Activated CD4-positive, CD25-positive, alpha-beta regulatory T cell treated with anti-CD3 and anti-CD28 coated beads, Interleukin-2, amount 50 U/mL, for 24 hours (primary cell): ENCODE results near the gene WNT5A.

ENCODE experiments used
- ATAC-seq, 2 donors: fragments of 150-1000 bp; cut with Tn5 transposase; one replicate each; pipeline ENCODE4 v1.10.0; 2021; ENCODE audit warnings: mild to moderate bottlenecking in 1 of 2, moderate library complexity in 1 of 2

Gene WNT5A

GRCh38 chr3:55486857-55487380 lies at the start of gene WNT5A:
Gene WNT5A (minus strand): TSS chr3:55487306. CDS start chr3:55486985, 321 bp downstream.
- ATAC-seq, result no peak

GRCh38 chr3:55534876-55535275 lies 47.8 kb upstream of the WNT5A start:
- no peak for ATAC-seq

- ATAC-seq, result no peak
Measured at GRCh38 chr3:55532806-55533205, 45.7 kb upstream of the WNT5A start.

GRCh38 chr3:55531321-55531720 lies 44.2 kb upstream of the WNT5A start:
- no peak for ATAC-seq

GRCh38 chr3:55527361-55527760 lies 40.3 kb upstream of the WNT5A start:
- ATAC-seq, result no peak

- ATAC-seq, result no peak
Measured at GRCh38 chr3:55526332-55527030, 39.4 kb upstream of the WNT5A start.

GRCh38 chr3:55525436-55525835 lies 38.3 kb upstream of the WNT5A start:
- ATAC-seq, result no peak

GRCh38 chr3:55524565-55525244 lies 37.6 kb upstream of the WNT5A start:
- ATAC-seq, result no peak

GRCh38 chr3:55523471-55523870 lies 36.4 kb upstream of the WNT5A start:
- no peak for ATAC-seq

- no peak for ATAC-seq
Measured at GRCh38 chr3:55521738-55522421, 34.8 kb upstream of the WNT5A start.

- ATAC-seq, result no peak
Measured at GRCh38 chr3:55521064-55521737, 34.1 kb upstream of the WNT5A start.

GRCh38 chr3:55519019-55519418 lies 31.9 kb upstream of the WNT5A start:
- no peak for ATAC-seq

GRCh38 chr3:55518451-55518850 lies 31.3 kb upstream of the WNT5A start:
- ATAC-seq, result no peak

GRCh38 chr3:55516392-55517030 lies 29.4 kb upstream of the WNT5A start:
- no peak for ATAC-seq

GRCh38 chr3:55515550-55516246 lies 28.6 kb upstream of the WNT5A start:
- no peak for ATAC-seq

- no peak for ATAC-seq
Measured at GRCh38 chr3:55514962-55515361, 27.9 kb upstream of the WNT5A start.

GRCh38 chr3:55512571-55513343 lies 25.7 kb upstream of the WNT5A start:
- no peak for ATAC-seq

- no peak for ATAC-seq
Measured at GRCh38 chr3:55511895-55512570, 24.9 kb upstream of the WNT5A start.

GRCh38 chr3:55508335-55508734 lies 21.2 kb upstream of the WNT5A start:
- ATAC-seq, result no peak

GRCh38 chr3:55507808-55508207 lies 20.7 kb upstream of the WNT5A start:
- ATAC-seq, result no peak
